AG08396 (cell line): Measurements from ENCODE around the gene CDK4.

ENCODE experiments used
- DNase-seq: peaks from one replicate; pipeline ENCODE4 v3.0.0; 2012; ENCODE audit warnings: low spot score, mixed read lengths

The CDK4 gene

DNA sequence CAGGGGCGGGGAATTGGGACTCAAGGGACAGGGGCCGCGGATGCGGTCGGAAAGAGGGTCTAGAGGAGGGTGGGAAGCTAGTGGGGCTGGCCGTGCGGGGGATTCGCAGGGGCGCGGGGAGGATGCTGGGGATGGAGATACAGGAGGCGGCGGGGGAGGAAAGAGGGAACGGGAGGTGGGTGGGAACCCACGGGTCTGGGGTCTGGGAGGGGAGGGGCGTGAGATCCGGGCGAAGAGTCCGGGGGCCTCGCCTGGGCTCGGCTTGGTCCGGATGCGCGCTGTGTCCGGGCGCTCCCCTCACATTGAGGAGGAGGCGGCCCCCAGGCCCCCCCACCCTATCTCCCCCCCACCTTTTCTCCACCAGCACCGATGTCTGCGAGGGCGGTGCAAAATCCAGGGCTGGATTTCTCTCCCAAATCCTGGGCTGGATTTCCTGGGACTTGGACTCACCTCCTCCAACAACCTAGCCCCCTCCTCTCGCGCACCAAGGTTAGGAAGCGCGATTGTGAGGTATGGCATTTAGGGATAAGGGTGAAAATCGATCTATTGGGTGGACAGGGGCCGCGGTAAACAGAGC, 13.4 kb downstream of the CDK4 start, which contains the start of gene AGAP2:
Gene AGAP2 (minus strand): TSS at position 82 of the 577 bp plus-strand sequence. CDS start 496 bp downstream, outside the sequence.
- no peak for DNase-seq

- peak; percentile 61 for DNase-seq
Measured at GRCh38 chr12:57737467-57738460, 14.3 kb downstream of the CDK4 start.

- no peak for DNase-seq
Measured at GRCh38 chr12:57736741-57737466, 15.2 kb downstream of the CDK4 start.

DNA sequence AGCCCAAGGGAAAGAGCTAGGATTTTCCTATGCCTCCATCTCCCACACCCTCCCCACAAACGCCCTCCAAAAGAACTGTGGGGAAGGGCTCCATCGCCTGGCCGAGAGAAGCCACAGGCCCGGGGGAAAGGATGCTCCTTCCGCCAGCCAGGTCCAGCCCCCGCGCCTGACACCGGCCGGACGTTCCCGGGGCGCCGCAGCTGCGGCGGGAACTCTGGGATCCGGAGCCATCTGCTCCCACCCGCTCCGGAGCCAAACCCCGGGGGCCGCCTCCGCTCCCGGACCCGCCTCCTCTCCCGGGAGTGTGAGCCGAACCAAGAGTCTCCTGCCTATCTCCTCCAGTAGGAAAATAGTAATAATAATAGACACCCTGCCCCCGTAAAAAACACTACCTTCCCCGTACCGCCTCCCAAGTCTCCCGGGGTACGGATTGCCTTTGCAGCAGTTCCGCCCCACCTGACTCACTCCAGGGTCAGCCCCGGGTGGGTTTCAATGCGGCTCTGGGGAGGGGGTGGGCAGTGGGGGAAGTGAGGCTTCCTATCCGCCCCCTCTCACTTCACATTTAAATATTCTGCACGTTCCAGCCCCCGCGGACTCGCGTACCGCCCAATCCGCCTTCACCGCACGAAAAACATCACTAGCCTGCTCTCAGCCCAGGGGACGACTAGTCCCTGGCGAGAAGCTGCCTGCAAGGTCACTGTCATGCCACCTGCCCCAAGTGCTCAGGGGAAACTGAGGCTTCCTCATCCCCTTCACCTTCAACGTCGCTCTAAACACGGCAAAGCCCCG, 16.0 kb downstream of the CDK4 start:
- DNase-seq = no peak

- DNase-seq = no peak
Measured at GRCh38 chr12:57735198-57735855, 16.8 kb downstream of the CDK4 start.

GRCh38 chr12:57734591-57734990, 17.5 kb downstream of the CDK4 start:
- no peak for DNase-seq

DNA sequence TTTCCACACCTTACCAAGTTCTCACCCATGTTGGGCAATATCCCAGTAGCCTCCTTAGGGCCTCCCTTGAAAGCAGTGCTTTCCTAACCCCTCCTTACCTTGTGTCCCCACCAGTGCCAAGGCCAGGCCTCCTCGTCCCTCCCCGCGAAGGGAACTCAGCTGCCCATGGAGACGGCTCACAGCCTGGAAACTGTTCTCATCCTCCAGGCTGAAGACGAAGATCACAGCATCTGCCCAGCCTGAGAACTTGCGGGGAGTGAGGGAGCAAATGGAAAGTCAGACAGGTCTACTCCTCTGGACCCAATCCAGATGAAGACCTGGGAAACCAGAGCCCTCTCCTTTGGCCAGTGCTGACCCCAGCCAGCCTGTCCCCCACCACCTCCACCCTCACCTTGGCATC, 18.2 kb downstream of the CDK4 start:
- no peak for DNase-seq

GRCh38 chr12:57732726-57733593, 19.1 kb downstream of the CDK4 start:
- no peak for DNase-seq

DNA sequence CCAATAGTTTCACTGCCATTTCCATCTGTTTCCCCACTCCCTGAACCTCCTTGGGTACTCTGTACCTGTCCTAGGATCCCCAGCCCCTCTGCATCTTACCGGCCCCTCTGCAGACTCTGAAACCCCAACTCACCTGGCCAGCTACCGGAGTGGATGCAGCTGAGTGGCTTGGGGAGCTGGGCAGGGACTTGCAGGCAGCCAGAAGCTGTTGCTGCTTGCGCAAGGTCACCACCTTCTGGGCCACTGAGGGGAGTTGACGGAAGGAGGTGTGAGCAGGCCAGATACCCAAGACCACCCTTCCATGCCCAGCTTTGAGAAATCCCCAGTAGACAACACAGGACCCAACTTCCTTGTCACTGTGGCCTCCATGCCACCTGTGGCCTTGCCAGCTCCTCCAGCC, 19.8 kb downstream of the CDK4 start:
- DNase-seq = no peak

- DNase-seq = no peak
Measured at GRCh38 chr12:57731411-57732080, 20.6 kb downstream of the CDK4 start.

DNA sequence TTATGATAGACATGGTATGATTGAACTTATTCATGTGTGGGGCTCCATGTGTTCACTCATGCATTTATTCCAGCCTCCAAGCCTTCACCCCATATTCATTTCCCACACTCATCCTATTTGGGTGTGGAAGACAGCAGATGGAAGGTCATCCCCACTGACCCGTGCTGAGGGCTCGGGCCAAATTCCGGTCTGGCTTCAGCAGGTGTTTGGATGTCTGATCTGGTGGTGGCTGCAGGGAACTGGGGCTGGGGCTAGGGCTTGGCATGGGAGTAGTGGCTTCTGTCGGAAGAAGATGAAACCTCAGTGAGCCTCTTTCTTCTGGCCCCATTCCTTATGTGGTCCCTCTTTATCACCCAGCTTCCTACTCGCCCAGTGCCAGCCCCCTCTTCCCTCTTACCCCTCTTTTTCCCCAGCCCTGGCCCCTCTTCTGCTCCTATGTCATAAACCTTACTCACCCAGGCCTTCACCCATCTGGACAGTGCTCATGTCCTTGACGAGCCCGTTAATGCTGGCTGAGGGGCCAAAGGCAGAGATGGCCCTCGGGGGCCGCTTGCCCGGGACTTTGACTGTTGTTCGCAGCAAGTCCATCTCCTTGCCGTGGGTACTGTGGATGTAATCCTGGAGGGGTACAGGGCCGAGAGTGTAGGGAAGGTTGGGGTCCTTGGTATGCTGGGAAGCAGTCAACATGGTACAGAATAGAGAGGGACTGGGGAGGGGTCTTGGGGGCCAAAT, 21.6 kb downstream of the CDK4 start:
- DNase-seq = no peak

GRCh38 chr12:57729321-57729844, 22.7 kb downstream of the CDK4 start:
- no peak for DNase-seq

DNA sequence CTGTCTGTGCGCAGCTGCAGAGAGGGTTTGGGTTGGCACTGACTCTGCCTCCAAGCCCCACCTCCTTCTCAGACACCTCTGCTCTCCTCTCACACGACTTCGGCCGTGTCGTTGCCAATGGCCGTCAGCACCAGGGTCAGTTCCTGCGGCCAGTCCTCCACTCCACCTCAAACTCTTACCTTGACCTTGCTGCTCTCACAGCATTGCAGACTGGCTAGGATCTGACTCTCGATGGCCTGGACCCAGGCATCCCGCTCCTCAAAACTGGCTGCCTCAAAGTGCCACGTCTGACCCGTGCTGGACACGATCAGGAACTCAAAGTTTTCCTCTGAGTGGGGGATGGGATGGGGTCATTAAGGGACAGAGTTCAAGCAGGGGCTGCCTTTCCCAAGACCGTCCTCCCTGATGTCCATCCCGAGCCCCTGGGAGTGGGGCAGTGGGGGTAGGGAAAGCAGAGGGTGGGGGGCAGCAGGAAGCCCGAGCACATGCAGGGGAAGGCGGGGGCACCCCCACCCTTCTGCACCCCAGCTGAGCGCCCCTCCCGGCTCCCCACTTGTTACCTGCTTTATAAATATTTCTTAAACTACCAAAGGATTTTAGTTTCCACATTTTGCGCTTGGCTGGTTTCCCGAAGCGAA, 24.2 kb downstream of the CDK4 start:
- DNase-seq = no peak

DNA sequence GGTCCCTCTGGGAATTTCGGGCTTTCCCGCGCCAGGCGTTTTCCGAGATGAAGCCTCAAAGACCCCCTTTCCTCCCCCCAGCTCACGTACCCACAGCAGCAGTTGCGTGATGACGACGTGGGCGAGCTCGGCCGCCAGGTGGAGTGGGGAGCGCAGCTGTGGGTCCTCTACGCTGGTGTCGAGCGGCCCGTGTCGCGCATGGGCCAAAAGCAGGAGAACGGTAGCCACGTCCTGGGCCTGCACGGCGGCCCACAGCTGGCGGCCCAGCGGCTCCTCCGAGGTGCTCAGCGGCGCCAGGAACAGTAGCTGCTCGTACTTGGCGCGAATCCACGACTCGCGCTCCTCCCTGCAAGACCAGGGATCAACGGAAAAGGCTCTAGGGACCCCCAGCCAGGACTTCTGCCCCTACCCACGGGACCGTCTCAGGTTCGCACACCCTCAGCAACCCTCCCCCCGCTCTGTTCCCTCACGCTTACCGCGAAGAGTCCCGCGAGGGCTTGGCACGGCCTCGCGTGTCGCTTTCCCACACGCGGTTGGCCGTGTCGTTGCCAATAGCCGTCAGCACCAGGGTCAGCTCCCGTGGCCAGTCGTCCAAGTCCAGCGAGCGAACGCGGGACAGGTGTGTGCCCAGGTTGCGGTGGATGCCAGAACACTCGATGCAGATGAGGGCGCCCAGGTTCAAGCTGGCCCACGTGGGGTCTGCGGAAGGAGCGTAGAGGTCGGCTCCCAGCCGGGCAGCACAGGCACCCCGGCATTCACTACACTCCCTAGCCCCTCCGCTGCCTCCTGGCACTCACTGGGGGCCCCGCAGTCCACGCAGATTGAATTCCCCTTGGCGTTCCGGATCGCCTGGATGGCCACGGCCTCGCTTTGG, 25.0 kb downstream of the CDK4 start:
- DNase-seq = no peak

DNA sequence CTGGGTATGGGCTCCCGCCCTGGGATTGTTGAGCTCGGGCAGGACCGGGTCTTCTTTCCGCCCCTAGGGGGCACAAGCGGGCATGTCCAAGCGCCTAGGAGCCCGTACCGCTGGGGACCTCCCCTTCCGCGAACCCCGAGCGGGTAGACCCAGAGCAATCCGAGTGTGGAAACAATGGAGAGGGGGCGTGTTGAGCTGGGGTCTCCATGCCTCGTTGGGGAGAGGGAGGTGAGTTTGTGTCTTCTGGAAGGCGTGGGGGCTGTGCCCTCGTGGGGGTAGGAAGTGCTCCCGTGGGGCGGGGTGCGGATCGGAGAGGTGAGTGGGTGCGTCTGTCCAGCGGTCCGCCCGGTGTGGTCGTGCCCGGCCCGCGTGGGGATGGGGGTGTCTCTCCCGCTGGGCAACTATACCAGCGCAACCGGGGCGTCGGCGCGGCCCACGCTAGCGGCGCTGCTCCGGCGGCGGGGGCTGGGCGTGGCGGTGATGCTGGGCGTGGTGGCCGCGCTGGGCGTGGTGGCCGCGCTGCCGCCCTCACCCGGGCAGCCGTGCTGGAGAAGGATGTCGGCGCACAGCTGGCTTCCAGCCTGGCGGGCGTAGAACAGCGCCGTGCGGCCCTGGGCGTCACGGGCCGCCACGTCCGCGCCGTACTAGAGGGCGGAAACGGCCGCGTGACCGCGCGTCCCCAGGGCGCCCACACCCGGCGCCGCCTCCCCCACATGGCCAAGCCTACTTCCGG, 25.8 kb downstream of the CDK4 start:
- peak; percentile 95 for DNase-seq

DNA sequence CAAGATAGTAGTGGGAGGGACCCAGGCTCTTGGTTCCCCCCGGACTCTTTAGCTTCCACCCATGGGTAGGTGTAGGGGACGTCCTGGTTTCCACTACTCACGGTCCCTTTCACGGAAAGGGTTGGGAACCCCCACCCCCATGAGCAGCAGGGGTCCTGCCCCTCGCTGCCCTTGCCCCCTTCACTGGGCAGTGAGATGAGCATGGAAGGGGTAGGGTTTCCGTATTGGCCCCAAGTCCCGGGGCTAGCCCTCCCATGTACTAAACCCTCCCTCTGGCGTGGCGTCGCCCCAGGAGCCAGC, 26.3 kb downstream of the CDK4 start:
- no peak for DNase-seq
